ENCODE data around the gene KRT77.

GRCh38 chr12:52708010-52708409 lies 4.7 kb upstream of the KRT77 start:
- TF ChIP-seq, protein P1, sequence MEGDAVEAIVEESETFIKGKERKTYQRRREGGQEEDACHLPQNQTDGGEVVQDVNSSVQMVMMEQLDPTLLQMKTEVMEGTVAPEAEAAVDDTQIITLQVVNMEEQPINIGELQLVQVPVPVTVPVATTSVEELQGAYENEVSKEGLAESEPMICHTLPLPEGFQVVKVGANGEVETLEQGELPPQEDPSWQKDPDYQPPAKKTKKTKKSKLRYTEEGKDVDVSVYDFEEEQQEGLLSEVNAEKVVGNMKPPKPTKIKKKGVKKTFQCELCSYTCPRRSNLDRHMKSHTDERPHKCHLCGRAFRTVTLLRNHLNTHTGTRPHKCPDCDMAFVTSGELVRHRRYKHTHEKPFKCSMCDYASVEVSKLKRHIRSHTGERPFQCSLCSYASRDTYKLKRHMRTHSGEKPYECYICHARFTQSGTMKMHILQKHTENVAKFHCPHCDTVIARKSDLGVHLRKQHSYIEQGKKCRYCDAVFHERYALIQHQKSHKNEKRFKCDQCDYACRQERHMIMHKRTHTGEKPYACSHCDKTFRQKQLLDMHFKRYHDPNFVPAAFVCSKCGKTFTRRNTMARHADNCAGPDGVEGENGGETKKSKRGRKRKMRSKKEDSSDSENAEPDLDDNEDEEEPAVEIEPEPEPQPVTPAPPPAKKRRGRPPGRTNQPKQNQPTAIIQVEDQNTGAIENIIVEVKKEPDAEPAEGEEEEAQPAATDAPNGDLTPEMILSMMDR (IDR thresholded peaks at IDR 0.05) = no peak
- TF ChIP-seq POLR2A (IDR thresholded peaks at IDR 0.05) = no peak
